HG02623 (cell line): ENCODE measurements around the gene STK25.

Source experiments
- ATAC-seq: cut with Tn5 transposase; IDR thresholded peaks from one replicate; pipeline ENCODE4 v1.9.1; 2021; ENCODE audit warnings: moderate library complexity; ENCODE audit not compliant: unreplicated experiment

STK25 gene

GRCh38 chr2:241508240-241509154, at the start of gene STK25:
TSS of gene STK25 (minus strand) at chr2:241508584. CDS start at chr2:241508035, 549 bp downstream.
- ATAC-seq, result peak; percentile 93

GRCh38 chr2:241556746-241557145, 48.4 kb upstream of the STK25 start:
- ATAC-seq, result no peak

GRCh38 chr2:241555711-241556110, 47.3 kb upstream of the STK25 start:
- ATAC-seq, result no peak

- ATAC-seq, result no peak
Measured at GRCh38 chr2:241554610-241555322, 46.4 kb upstream of the STK25 start.

- no peak for ATAC-seq
Measured at GRCh38 chr2:241553981-241554380, 45.6 kb upstream of the STK25 start.

- no peak for ATAC-seq
Measured at GRCh38 chr2:241553512-241553830, 45.1 kb upstream of the STK25 start.

- no peak for ATAC-seq
Measured at GRCh38 chr2:241551998-241552737, 43.8 kb upstream of the STK25 start.

GRCh38 chr2:241551599-241551997, 43.2 kb upstream of the STK25 start:
- no peak for ATAC-seq

GRCh38 chr2:241550616-241551580, 42.5 kb upstream of the STK25 start:
- no peak for ATAC-seq

GRCh38 chr2:241548451-241548835, 40.1 kb upstream of the STK25 start:
- ATAC-seq, result no peak

- no peak for ATAC-seq
Measured at GRCh38 chr2:241547781-241548450, 39.5 kb upstream of the STK25 start.

GRCh38 chr2:241546771-241547498, 38.6 kb upstream of the STK25 start:
- no peak for ATAC-seq

- no peak for ATAC-seq
Measured at GRCh38 chr2:241545523-241546473, 37.4 kb upstream of the STK25 start.

GRCh38 chr2:241545106-241545505, 36.7 kb upstream of the STK25 start:
- ATAC-seq, result no peak

- no peak for ATAC-seq
Measured at GRCh38 chr2:241542278-241542605, 33.9 kb upstream of the STK25 start.

GRCh38 chr2:241541564-241542277, 33.3 kb upstream of the STK25 start:
- ATAC-seq, result no peak

- ATAC-seq, result no peak
Measured at GRCh38 chr2:241540771-241541561, 32.6 kb upstream of the STK25 start.
